AG09309 (cell line): ENCODE measurements around the gene TRIO.

Source experiments
- DNase-seq: peaks from one replicate; pipeline ENCODE4 v3.0.0-alpha.2; 2010; ENCODE audit warnings: low read depth
- H3K4me3 ChIP-seq: 2 replicates; pipeline ENCODE4 v1.5.1; 2011; ENCODE audit warnings: mild to moderate bottlenecking, low read depth, low read length, moderate library complexity; ENCODE audit not compliant: control insufficient read depth
- TF ChIP-seq, protein P1 (sequence below): IDR thresholded peaks from 2 replicates; pipeline ENCODE4 v1.5.1; 2011; ENCODE audit warnings: mild to moderate bottlenecking, low read depth, low read length, inconsistent platforms; ENCODE audit not compliant: insufficient read depth, control insufficient read depth; ENCODE audit errors: missing control alignments

TRIO gene

DNA sequence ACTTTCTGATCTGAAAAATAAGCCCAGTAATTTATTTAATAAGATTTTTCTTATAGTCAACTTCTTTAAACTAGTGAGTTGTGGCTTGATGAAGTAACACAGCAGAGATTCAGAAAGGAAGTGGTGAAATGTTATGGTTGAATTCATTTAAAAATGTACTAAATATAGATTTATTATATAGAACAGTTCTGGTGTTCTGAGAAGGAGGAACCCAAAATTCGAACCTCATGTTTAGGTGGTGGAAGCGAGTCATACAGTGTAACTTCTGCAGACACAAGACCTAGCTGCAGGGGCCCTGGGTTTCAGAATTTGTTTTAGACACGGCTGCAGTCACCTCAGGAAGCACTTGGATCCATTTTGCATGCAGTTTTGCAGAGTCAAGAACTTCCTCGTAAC is 188.2 kb downstream of the TRIO start:
- DNase-seq, result no peak
- TF ChIP-seq, protein P1, sequence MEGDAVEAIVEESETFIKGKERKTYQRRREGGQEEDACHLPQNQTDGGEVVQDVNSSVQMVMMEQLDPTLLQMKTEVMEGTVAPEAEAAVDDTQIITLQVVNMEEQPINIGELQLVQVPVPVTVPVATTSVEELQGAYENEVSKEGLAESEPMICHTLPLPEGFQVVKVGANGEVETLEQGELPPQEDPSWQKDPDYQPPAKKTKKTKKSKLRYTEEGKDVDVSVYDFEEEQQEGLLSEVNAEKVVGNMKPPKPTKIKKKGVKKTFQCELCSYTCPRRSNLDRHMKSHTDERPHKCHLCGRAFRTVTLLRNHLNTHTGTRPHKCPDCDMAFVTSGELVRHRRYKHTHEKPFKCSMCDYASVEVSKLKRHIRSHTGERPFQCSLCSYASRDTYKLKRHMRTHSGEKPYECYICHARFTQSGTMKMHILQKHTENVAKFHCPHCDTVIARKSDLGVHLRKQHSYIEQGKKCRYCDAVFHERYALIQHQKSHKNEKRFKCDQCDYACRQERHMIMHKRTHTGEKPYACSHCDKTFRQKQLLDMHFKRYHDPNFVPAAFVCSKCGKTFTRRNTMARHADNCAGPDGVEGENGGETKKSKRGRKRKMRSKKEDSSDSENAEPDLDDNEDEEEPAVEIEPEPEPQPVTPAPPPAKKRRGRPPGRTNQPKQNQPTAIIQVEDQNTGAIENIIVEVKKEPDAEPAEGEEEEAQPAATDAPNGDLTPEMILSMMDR, result no peak
- no peak overlapping the region for H3K4me3 ChIP-seq

- TF ChIP-seq, protein P1, result no peak
- H3K4me3 ChIP-seq, result no peak overlapping the region
- DNase-seq, result no peak
Measured at GRCh38 chr5:14332038-14332631, 189.0 kb downstream of the TRIO start.

GRCh38 chr5:14332746-14333145 is 189.6 kb downstream of the TRIO start:
- TF ChIP-seq, protein P1, result no peak
- no peak overlapping the region for H3K4me3 ChIP-seq
- no peak for DNase-seq

DNA sequence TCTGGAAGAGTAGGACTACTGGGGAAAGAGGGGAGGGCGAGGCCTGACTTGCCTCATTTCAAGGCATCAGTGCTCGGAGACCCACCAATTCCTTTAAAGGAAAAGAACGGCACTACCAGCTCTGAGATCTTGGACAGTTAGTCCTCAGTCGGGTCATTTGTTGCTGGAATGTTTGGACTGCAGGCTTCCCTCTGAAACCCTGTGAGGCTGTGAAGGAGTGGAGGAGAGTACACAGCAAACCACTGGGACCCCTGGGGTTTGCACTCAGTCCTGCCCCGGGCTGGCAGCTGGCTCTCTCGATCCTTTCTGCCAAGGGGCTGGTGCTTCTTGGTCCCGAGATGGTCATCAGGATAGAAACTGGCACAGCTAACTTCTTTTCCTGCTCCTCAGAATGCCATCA is 194.5 kb downstream of the TRIO start:
- no peak overlapping the region for H3K4me3 ChIP-seq
- TF ChIP-seq, protein P1, result no peak
- DNase-seq, result no peak

GRCh38 chr5:14339468-14339867 is 196.3 kb downstream of the TRIO start:
- no peak for DNase-seq
- TF ChIP-seq, protein P1, result no peak

DNA sequence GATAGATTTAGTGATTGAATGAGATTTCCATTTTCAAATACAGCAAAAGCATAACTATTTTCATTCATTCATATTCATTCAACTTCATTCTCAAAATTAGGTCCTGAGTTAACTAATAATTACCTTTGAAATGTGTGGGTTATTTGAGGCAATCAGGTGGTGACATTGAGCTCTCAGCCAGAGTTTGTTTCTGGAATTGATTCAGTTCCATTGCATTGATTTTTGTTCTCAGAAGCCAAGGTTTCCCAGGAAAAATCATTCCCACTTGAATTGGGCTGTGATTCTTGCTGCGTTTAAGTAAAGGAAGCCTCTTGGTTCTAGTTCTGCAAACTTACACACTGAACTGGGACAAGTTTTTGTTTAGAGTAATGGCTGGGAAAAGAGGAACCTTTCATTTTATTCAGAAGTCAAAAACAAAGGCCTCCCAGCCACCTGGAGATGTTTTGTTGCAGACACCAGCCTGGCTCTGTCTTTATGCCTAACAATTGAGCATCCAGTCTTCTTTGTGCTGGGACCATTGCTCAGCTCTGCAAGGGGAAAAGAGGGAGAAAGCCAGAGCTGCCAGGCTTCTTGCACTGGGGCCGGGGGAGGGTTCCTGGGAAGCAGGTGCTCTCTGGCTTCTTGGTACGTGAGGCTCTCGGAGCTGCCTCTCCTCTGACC is 198.6 kb downstream of the TRIO start:
- TF ChIP-seq, protein P1, result no peak
- DNase-seq, result no peak
- H3K4me3 ChIP-seq, result no peak overlapping the region

More at GRCh38 chr5:14339468-14339867, 196.3 kb downstream of the TRIO start:
- H3K4me3 ChIP-seq, result no peak overlapping the region
